Measurements from ENCODE around the gene URM1.
"Not testable (repeated sequence)": the region's sequence is repeated elsewhere in the genome, so short reads cannot be mapped to it uniquely, and the experiment has no call there.

URM1 gene

DNA sequence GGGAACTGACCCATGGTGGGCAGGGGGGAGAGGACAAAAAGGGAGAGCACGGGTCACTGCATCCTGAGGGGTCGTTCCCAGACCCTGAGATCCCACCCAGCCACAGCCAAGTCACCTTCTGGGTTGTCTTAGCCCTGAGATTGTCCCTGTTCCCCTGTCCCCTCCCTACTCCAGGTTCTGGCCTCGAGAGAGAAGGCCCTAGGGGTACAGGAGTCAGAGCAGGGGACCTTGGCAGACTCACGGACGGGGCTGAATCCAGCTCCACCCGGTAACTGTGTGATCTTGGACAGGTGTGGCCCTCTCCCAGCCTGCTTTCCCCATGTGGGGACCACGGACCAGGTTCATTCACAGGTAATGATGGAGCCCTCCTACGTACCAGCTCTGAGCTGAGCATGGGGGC, 38.3 kb downstream of the URM1 start:
- no peak for DNase-seq (ENCODE audit: low read depth in 2 of 2)

- no peak for DNase-seq (ENCODE audit: low read depth in 2 of 2)
These were observed 38.8 kb downstream of the URM1 start for GRCh38 chr9:128409978-128410377.

DNA sequence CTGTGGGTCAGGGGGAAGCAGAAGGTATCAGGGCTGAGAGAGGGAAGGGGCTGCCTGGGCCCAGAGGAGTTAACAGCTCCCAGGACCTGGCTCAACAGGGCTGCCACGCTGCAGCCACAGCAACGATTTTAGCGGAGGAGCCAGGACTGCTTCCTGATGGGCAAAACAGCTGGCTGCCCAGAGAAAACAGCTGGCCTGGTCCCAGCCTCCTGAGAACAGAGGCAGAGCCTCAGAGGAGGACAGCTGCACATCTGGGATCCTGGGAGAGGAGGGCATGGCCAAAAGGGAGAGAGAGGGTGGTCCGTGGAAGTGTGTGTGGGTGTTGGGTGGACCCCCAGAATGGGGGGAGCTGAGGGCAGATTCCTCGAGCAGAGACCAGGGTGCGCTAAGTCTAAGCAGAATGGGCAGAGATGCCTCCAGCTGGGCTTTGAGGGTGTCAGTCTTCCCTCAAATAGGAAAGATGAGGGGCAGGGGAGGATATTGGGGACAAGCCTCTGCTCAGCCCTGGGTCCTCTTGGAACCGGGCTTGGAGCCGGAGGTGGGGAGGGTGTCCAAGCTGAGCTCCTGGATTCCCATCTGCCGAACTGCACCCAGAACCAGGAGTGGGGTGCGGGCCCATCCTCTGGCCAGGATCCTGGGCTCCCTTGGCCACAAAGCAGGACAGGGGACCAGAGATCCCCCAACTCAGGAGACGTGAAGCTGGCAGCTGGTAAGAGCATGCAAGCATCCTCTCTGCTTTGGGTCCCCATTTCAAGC, 40.4 kb downstream of the URM1 start:
- no peak for DNase-seq (ENCODE audit: low read depth in 2 of 2)

DNA sequence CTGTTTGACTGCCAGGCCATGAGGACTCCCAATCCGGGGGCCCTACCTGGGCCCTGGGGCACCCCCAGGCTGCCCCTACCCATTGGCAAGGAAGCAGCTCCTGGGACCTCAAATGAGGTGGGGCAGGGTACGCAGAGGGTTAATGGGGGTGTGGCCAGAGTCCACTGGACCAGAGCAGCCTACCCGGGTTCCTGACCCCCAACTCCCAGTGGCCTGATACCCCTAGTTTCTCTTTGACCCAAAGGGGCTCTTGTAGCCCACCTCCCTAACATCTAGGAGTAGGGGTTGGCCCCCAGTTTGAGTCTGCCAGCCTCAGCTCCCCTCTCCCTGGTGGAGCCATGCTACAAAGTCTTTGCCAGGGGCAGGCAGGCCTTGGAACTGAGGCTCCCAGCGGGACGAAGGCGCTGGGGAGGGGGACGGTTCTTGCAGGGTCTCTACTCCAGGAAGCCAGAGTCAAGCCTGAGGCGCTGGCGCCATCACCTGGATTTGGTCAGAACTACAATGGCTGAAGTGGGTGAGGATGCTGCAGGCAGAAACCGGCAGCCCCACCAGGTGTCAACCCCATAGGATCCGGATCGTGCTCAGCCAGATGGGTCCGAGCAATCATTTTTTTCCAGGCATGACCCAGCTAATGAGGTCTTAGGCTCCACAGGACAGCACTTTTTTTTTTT, 41.1 kb downstream of the URM1 start:
- peak in 1 of 2 donors; percentile 12 for DNase-seq (ENCODE audit: low read depth in 2 of 2)

- DNase-seq (ENCODE audit: low read depth in 2 of 2): not testable (repeated sequence)
These were observed 42.6 kb downstream of the URM1 start for GRCh38 chr9:128413728-128414127.

DNA sequence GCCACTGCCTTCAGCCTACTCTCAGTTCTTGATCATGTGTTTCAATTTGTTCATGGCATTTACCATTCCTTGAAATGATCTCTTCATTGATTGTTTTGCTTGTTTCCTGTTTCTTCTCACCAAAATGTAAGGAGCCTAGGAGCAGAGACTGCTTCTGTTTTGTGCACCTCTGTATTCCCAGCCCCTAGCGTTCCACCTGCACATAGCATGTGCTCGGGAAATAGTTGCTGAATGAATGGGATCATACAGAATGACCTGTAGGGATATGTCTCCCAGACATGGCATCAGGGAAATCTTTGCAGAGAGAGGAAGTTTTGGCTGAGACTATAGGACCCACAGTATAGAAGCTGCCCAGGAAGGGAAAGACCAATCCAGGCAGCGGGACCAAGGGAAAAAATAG, 43.3 kb downstream of the URM1 start:
- DNase-seq (ENCODE audit: low read depth in 2 of 2): no peak

GRCh38 chr9:128415281-128415680, 44.1 kb downstream of the URM1 start:
- DNase-seq (ENCODE audit: low read depth in 2 of 2): no peak

DNA sequence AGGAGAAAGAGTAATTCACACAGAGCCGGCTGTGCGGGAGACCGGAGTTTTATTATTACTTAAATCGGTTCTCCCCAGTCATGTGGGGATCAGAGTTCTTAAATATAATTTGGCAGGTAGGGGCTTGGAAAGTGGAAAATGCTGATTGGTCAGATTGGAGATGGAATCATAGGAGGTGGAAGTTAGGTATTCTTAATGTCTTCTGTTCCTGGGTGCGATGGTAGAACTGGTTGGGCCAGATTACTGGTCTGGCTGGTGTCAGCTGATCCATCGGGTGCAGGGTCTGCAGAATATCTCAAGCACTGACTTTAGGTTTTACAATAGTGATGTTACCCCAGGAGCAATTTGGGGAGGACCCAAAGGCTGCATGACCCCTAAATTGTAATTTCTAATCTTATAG, 44.8 kb downstream of the URM1 start:
- no peak for DNase-seq (ENCODE audit: low read depth in 2 of 2)

GRCh38 chr9:128416432-128417019, 45.4 kb downstream of the URM1 start:
- no peak for DNase-seq (ENCODE audit: low read depth in 2 of 2)

GRCh38 chr9:128419061-128419925, 48.1 kb downstream of the URM1 start:
- DNase-seq (ENCODE audit: low read depth in 2 of 2): no peak

GRCh38 chr9:128420060-128420650, 49.0 kb downstream of the URM1 start:
- peak; percentile 26 to 70 for DNase-seq (ENCODE audit: low read depth in 2 of 2)

- DNase-seq (ENCODE audit: low read depth in 2 of 2): peak in 1 of 2 donors; percentile 46
These were observed 49.7 kb downstream of the URM1 start, which contains the start of gene CERCAM for GRCh38 chr9:128420651-128421481. Gene CERCAM (plus strand): TSS chr9:128420857. CDS start chr9:128420878, 21 bp downstream.

- no peak for DNase-seq (ENCODE audit: low read depth in 2 of 2)
These were observed 50.4 kb downstream of the URM1 start for GRCh38 chr9:128421482-128421996.

DNA sequence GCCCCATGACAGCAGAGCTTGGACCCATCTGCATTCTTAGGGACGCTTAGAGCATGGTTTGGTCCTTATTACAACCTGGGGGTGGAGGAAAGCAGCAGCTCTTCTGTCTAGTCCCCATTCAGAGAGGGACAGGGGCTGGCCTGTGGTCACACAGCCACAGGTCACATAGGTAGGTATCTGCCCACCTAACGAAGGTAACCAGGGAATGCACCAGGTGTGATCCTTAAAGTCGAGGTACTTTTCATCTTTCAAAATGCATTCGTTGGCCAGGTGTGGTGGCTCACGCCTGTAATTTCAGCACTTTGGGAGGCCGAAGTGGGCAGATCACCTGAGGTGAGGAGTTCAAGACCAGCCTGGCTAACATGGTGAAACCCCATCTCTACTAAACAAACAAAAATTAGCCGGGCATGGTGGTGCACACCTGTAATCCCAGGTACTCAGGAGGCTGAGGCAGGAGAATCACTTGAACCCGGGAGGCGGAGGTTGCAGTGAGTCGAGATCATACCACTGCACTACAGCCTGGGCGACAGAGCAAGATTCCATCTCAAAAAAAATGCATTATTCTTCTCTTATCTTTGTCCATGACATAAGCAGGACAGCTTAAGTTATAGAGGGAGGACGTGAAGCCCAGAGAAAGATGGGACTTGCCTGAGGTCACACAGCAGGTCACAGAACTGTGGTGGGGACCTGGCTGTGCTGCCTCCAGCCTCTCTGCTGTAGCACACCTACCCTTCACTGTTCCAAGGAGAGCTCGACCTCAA, 51.0 kb downstream of the URM1 start:
- not testable (repeated sequence) for DNase-seq (ENCODE audit: low read depth in 2 of 2)

GRCh38 chr9:128422783-128423150, 51.6 kb downstream of the URM1 start:
- no peak for DNase-seq (ENCODE audit: low read depth in 2 of 2)

DNA sequence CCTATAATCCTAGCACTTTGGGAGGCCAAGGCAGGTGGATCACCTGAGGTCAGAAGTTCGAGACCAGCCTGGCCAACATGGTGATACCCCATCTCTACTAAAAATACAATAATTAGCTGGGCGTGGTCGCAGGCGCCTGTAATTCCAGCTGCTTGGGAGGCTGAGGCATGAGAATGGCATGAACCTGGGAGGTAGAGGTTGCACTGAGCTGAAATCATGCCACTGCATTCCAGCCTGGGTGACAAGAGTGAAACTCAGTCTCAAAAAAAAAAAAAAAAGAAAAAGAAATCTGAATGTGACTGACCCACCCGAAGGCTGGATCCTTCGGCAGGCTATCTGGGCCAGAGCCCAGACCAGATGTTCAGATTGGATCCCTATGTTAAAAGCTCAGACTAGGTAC, 52.2 kb downstream of the URM1 start:
- not testable (repeated sequence) for DNase-seq (ENCODE audit: low read depth in 2 of 2)

- DNase-seq (ENCODE audit: low read depth in 2 of 2): no peak
These were observed 53.1 kb downstream of the URM1 start for GRCh38 chr9:128424268-128424780.

DNA sequence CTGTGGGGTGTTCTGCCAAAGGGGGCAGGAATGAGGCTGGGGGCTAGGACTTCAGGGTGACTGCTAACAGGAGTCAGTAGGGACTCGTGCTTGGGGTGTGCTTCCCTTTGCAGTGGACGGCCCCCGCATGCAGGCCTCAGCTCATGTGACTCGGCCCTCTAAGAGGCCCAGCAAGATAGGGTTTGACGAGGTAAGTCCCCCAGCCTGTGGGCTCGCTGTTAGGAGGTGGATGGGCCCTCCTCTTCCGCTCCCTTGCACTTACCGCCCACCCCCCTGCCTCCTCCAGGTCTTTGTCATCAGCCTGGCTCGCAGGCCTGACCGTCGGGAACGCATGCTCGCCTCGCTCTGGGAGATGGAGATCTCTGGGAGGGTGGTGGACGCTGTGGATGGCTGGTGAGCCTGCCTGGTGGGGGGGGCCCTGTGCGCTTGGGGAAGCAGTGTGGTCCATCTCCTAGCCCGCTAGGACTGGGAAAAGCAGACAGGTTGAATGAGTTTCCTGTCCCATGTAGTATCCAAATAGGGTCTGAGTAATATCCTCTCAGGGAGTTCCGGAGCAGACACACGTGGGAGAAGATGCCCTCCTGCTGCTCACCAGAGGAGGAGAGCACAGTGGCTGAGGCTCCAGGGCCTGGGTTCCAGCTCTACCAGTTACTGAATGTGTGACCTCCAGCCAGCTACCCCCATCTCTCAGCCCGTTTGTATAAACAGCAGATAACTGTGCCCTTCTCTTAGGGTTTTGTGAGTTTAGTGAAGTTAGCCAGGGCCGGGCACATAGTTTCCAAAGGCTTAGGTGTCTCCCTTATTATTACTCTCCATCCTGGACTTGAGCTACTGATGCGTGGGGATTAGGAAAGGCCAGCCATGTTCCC, 57.7 kb downstream of the URM1 start:
- no peak for DNase-seq (ENCODE audit: low read depth in 2 of 2)

All from stimulated activated CD8-positive, alpha-beta memory T cell treated with anti-CD3 and anti-CD28 coated beads, Interleukin-7, amount 100 ng/mL, for 4 hours (primary cell).